Fibroblast of skin of abdomen (primary cell): Measurements from ENCODE around the gene ACAD11.
"Not testable (repeated sequence)": the region's sequence is repeated elsewhere in the genome, so short reads cannot be mapped to it uniquely, and the experiment has no call there.

Experiments
- DNase-seq: peaks from one replicate; pipeline ENCODE4 v3.0.0-alpha.2; 2013

Gene ACAD11

DNA sequence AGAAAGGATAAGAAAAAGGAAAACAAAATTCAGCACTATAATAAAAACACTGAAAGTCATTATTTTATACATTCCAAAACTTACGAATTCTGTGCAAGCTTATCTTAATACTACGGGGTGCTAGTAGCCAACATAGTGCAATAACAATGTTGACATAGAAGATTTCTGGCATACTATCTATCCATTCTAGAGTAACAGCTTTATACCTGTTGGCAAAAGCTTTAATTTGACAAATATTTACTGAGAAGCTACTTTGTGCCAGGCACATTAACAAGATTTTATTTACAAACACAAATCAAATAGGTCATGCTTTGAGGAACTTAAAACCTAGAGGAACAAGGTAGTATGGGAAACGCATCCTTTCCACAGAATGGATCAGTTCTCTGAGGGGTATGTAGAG, 61.4 kb downstream of the ACAD11 start:
- no peak for DNase-seq

DNA sequence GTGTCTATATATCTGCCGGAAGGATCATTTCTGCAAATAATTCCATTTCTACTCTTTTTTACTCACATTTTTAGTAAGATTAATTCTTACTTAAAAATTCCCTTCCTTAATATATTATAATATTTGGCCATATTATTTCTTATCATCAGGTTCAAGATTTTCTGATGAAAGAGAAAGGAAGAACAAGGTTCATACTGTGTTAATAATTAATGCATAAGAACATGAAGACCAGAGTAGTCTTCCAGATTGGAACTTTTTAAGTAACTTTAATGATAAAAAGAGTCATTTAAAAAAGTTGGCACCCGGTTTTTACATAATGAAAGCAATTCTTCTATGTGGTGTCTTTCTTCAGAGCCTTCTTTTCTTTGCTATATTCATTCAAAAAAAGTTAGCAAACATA, 61.9 kb downstream of the ACAD11 start:
- DNase-seq, result no peak

DNA sequence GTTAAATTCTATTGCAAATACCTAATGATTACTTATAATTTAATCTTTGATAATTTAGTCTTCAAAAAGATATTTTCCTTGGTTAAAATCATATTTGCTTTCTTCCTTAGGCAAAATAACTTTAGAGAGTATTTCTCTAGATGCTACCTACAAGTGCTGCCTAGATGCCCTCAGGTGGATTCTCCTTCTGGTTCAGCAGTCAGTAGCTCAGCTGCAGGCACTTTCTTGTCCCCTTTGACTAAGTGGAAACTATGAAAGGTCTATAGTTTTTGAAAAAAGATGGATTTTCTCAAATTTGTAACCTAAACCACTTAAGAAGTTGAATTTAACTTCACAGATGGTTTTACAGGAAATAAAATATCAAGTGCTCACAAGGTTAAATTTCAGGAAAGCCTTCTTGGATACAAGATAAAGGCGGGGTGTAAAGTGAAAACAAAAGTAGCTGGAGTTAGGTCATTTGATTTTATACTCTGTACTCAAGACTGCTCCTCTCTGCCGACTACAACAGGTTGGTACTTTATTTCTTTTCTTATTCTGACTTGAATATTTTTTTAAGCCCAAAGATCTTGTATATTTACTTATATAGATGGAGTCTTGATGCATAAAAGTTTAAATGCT, 62.7 kb downstream of the ACAD11 start, which contains the start of gene ACKR4:
Gene ACKR4, plus strand, starts transcription at position 455 of the 618 bp plus-strand sequence. CDS start 3,128 bp downstream, outside the sequence.
- no peak for DNase-seq

DNA sequence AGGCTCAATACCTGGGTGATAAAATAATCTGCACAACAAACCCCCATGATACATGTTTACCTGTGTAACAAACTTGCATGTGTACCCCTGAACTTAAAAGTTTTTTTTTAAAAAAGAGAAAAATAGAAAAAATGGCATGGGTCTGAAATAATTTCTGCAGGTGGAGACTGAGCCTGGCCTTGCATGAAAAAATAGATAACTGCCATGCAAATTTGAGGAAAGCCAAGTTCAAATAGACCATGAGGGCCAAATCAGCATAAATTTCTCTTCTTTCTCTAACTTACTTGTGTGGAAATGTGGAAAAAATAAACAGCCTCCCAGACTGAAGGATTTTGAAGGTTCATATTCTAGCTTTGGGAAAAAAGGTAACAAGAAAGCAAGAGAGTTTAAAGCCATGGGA, 63.3 kb downstream of the ACAD11 start:
- no peak for DNase-seq

DNA sequence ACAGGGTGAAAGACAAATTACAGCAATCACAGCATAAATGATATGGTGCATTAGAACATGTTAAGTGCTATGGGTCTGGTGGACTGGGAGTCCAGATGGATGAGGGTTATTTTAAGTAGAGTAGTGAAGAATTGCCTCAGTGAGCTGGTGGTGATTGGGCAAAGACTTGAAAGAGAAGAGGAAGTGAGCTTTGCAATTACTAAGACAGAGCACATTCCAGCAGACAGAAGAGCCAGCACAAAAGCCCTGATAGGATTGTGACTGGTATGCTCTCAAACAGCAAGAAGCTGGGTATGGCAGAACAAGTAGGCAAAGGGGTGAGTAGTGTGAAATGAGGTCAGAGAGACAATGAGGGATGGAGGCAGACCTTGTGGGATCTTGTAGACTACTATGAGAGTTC, 64.6 kb downstream of the ACAD11 start:
- peak; percentile 65 for DNase-seq

DNA sequence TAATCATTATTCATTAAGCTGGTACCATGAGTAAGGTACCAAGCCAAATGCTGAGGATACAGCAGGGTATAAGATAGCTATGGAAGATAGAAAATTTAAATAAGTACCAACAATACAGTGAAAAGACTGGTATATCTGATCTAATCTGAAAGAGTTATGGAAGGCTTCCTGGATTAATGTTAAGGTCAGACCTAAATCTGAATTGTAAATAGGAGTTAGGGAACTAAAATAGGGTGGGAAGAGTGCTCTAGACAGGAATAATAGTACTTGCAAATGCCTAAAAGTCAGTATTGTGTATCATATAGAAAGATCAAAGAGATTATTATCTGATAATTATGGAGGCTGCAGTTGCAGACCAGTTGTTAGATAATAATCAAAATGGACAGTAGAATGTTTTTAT, 65.1 kb downstream of the ACAD11 start:
- no peak for DNase-seq

DNA sequence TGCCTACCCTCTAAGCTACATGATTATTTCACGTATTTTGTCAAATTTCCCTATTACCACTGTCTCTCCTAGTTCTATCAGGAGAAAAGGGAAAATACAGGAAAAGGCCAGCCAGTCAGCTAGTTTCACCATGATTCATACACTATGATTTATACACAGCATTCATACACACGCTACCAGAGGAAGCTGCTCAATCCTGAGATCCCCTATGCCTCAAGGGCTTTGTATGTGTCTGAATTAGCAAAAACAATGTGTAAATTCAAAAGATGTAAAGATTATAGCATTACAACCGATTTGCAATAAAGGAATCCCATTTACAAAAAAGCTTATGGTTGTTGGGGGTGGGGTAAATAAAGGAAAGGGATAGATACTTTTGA, 65.7 kb downstream of the ACAD11 start:
- peak; percentile 87 for DNase-seq

DNA sequence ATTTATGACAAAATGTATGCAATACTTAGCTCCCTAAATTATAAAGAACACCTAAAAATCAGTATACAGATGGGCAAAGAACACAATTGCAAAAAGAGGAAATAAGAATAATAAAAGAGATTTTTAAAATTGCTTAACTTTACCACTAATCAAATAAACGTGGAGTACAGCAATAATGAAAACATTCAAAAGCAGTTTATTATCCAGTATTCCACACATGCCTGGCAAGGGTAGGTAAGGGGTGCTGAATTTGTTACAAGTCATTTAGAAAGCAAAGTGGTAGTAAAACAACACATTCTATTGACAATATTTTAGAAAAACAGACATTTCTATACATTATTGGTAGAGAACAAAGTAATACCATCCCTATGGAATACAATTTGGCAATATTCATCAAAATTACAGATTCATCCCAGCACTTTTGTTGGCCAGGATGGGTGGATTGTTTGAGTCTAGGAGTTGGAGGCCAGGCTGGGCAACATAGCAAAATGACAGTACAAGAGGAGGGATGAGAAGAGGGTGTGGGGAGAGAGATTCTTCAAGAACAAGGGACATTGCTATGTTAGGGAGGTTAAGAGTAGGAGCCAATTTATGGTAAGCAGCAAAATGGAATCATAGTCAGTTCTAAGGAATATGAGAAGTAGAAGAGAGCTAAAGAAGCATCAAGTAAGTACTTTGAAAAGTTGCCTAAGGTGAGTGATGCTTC, 66.2 kb downstream of the ACAD11 start:
- peak; percentile 58 for DNase-seq

DNA sequence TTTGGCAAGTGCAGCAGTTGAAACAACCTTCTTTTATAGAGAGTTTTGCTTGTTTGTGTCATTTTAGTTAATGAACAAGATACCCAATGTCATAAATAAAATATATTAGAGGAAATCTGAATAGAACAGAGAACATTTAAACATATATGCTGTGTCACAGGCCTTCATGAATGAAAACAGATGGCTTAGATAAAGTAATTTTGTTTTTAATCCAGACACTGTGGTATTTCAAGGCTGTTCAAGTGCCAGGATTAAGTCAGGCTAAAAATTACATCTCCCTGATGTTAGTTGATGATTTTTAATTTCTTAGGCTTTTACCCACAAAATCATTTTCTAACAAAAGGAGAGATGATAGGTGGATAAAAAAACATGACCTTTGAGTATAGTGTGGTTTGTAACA, 67.4 kb downstream of the ACAD11 start:
- DNase-seq, result peak; percentile 55

DNA sequence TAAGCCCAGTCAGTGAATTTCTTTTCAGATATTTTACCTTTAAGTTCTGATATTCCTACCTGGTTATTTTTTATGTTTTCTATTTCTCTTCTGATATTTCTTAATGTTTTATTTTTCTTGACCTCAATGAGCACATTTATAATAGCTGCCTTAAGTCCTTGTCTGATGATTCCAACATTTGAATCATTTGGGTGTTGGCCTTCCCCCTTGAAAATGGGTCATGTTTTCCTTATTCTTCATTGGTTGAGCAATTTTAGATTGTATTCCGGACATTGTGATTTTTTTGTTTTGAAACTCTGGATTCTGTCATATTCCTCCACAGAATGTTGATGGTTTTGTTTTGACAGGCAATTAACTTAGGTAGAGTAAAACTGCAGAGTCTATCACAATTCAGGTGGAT, 72.2 kb downstream of the ACAD11 start:
- no peak for DNase-seq

DNA sequence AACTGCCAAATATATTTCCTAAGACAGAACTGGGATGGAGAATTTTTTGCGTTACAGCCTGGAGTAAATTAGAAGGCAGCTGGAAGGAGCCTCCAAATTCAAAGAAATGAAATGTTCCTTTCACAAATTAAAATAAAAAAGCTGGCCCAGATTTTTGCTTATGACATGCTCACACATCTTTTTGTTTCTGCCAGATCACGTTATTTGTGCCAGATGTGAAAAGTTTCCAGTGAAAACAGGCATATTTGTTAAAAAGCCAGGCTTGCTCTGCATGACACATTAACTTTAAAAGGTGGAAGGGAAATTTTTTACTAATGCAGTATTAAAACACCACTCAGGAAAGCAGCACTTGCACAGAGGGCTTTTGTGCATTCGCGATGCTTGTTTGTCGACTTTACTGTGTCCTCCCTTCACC, 85.8 kb downstream of the ACAD11 start:
- peak; percentile 56 for DNase-seq

DNA sequence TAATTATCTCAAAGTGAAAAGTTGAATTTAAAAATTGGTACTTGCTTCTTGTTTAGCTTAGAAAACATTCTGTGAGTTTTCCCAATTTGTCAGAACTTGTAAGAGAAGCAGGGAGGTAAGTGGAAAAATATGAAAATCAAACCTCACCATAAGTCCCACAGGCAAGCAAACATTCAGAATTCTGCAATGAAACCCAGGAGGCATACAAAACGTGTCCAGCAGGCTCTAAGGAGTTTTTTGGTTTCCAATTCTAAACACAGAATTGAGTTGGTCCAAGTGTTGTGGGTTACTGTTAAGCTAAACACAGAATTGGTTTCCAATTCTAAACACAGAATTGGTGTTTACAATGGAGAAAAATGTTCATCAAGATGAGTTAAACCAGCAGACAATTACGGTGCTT, 89.6 kb downstream of the ACAD11 start:
- no peak for DNase-seq

DNA sequence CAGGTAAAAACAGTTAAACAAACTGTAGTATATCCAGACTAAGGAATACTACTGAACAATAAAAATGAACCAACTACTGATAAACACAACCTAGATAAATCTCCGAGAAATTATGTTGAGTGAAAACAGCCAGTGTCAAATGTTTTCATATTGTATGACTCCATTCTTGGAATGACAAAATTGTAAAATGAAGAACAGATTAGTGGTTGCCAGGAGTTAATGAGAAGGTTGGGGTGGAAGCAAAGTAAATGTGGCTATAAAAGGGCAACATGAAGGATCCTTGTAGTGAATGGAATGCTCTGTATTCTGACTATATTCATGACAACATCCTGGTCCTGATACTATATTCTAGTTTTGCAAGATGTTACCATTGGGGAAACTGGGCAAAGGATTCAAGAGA, 90.0 kb downstream of the ACAD11 start:
- peak; percentile 48 for DNase-seq

DNA sequence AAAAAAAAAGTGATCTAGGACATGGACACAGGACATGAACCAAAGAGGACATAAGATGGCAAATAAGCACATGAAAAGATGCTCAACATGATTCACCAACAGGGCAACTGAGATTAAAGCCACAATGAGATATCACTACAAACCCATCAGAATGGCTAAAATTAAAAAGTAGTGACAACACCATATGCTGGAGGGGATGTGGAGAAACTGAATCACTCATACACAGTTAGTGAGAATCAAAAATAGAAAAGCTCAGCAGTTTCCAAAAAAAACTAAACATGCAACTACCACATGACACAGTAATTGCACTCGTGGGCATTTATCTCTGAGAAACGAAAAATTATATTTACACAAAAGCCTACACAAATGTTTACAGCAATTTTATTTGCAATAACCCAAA, 90.5 kb downstream of the ACAD11 start:
- DNase-seq, result no peak

DNA sequence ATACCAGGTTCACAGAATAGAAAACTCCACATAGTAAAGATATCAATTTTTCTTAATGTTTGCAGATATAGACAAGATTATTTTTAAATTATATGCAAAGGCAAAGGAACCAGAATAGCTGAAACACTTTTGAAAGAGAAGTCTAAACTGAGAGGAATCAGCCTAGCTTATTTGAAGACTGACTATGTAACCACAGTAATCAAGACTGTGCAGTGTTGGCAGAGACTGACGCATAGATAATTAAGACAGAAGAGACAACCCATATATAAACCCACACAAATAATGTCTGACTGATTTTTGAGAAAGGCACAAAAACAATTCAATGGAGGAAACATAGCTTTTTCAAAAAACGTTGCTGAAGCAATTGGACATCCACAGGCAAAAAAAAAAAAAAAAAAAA, 91.2 kb downstream of the ACAD11 start:
- DNase-seq, result no peak

DNA sequence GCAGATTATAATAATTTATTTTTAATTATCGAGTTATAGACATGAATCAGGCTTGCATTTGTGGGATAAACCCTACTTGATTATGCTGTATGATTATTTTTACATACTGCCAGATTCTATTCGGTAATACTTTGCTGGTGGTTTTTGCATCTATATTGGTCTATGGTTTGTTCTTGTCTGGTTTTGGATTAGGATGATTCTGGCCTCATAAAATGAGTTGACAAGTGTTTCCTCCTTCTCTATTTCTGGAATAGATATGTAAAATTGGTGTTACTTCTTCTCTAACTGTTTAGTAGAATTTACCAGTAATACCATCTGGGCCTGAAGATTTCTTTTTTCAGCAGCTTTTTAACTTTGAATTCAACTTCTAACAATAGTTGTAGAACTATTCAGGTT, 95.5 kb downstream of the ACAD11 start:
- no peak for DNase-seq

DNA sequence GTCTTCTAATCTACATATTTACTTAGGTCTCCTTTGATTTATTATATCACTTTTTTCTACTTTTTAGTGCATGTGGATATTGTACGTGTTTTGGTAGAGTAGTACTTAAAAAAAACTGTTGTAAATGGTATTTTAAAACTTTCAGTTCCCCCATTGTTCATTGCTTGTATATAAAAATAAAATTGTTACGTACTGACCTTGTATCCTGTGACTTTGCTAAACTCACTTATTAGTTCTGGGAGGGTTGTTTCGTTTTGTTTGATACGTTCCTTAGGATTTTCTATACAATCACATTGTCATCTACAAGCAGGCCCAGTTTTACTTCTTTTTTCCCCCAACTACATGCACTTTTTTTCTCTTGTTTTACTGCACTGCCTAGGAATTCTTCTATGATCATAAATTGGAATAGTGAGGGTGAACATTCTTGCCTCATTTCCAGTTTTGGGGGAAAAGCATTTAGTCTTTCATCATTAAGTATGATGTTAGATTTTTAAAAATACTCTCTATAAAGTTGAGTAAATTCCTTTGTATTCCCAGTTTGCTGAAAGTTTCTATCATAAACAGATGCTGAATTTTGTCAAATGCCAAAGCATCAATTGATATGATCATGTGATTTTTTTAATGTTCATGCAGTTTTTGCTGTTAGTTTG, 96.1 kb downstream of the ACAD11 start:
- DNase-seq, result no peak

DNA sequence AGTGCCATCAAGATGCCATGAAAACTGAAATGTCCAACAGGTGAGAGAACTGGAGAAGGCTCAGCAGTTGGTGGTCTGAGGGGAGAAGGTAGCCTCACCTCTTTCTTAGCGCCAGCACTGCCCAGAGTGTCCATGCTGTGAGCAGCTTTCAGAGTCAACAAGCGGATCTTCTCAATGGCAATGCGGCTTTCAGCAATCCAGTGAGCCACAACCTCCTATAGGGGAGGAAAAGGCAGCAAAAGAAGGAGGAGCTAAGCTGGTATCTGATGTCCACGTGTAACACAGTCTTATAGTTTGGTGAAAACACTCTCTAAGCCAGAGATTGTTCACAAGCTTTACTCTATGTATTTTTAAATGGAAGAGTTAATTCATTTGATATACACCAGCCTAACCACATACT, 98.6 kb downstream of the ACAD11 start:
- no peak for DNase-seq

DNA sequence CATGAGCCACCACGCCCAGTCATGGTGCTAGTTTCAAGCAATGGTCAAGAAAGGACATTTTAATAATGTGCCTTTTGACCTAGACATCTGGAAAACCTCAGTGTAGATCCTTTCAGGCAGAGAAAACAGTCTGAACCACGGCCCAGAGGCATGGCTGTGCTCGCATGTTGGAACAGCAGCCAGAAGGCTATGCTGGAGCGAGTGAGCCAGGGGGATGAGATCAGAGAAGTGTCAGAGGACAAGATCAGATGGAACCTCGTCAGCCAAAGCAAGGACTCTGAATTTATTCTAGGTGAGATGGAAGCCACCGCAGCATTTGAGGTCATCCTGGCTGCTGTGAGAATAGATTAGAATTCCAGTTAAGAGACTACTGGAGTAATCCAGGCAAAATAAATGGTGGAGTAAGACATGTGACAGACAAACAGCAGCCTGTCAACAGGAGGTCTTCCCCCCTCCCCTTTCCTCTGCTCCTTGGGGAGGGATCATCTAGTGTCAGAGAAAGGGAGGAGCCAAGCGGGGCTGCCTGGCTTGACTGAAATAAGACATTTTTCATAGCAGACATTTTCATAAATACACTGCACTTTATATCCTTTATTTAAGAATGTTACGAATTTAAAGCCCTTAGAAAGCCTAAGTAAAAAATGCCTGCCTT, 103.0 kb downstream of the ACAD11 start:
- DNase-seq, result no peak

DNA sequence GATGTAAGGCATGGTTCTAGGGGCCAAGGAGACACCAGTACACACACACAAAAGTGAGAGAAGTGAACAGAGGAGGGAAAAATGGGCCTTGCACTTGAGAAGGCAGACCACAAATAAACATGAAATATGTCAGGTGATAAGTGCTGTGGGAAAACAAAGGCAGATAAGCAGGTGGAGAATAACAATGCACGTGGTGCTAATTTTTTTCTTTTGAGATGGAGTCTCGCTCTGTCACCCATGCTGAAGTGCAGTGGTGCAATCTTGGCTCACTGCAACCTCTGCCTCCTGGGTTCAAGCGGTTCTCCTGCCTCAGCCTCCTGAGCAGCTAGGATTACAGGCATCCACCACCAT, 103.6 kb downstream of the ACAD11 start:
- not testable (repeated sequence) for DNase-seq

DNA sequence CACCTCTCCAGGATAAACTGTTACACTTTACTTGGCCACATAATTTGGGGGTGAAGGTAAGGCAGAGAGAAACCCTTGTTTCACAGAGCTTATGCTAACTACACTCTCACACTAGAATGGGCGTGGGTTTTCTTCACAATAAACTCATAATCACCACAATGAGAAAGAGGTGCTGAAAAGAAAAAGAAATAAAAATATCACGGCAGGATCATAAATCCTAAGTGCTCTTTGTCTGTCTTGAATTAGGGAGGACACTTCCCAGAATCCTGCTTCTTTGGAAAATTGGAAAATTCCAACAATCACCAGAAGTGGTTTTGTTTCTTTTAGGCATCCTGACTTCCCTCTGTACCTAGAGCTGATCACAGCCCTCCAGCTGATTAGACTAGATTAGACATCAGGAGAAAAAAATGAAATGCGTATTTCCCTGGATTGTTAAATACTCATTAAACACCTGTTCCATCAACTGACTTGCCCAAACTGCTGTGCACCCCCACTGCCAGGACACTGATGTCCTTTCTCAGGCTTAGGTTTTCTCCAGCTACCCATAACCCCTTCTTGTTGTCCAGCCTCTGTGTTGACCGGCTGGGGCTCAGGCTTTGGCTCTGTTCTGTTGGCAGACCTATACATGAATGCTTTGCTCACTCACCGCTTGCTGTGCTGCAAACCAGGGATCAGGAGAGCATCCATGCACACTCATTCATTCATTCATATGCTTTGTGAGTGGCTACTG, 104.1 kb downstream of the ACAD11 start:
- no peak for DNase-seq

DNA sequence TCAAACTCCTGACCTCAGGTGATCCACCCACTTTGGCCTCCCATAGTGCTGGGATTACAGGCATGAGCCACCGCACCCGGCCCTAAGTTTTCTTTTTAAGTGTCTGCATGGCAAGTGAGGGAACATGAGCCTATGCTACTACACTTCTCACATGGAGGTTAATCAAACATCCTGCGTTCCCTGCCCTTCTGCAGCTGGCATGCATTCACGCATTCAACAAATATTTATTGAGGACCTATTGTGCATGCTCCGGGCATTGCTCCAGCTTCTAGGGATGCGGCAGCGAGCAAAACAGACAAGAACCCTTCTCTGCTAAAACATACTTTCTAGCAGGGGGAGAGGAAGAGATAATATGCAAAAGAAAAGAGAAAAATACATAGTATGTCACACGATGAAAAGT, 105.2 kb downstream of the ACAD11 start:
- DNase-seq, result peak; percentile 31

DNA sequence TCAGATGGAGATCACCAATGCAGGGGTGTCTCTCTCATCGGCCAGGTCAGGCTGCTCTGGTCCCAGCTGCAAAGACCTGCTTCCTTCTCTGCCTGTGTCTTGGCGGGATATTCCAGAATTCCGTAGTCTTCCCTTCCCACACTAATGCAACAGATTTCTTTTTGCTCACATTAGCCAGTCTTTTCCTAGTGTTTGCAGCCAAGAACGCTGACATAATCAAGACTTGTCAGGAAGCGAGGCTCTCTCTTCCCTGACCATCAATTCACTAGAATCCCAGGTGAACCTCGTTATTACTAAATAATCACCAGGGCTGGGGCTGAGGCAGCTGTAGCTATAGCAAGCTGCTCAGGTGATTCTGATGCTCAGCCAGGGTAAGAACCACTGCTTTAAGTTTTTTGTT, 105.8 kb downstream of the ACAD11 start:
- no peak for DNase-seq
